Kidney epithelial cell (primary cell): ENCODE measurements around the gene LY6G5C. TPM values are rescaled to one million over a fixed set of nuclear protein-coding genes. Genes with fewer than 3 reads are reported as not detected.

Source experiments
- DNase-seq: peaks from one replicate; pipeline ENCODE4 v3.0.0-alpha.2; 2010; ENCODE audit warnings: low read depth
- H3K27me3 ChIP-seq: 2 replicates; pipeline ENCODE4 v1.6.0; 2011; ENCODE audit warnings: low read length; ENCODE audit not compliant: control insufficient read depth, insufficient read depth
- H3K36me3 ChIP-seq: 2 replicates; pipeline ENCODE4 v1.5.1; 2011; ENCODE audit warnings: low read length; ENCODE audit not compliant: control insufficient read depth, insufficient read depth
- H3K4me3 ChIP-seq: 2 replicates; pipeline ENCODE4 v1.5.1; 2011; ENCODE audit warnings: low read depth, mild to moderate bottlenecking, control low read depth, low read length
- CTCF ChIP-seq: IDR thresholded peaks from 2 replicates; pipeline ENCODE4 v1.5.1; 2011; ENCODE audit warnings: mild to moderate bottlenecking, moderate library complexity, low read length, control low read depth, inconsistent platforms; ENCODE audit not compliant: insufficient read depth, poor library complexity, severe bottlenecking
- total RNA-seq: library from RNA; depleted of rRNA; stranded (reverse); fragments of >200 nt; gene quantifications from 2 replicates; pipeline ENCODE4 v1.2.3, GENCODE V29; 2015

LY6G5C gene
- total RNA-seq, 1 donor from 2014 or later = not detected

- no peak overlapping the region for H3K4me3 ChIP-seq
- peaks cover 7% of the 10 kb centered on the region for H3K36me3 ChIP-seq
- no peak for TF ChIP-seq CTCF
- no peaks in the 10 kb centered on the region for H3K27me3 ChIP-seq
- DNase-seq = no peak
Observed at GRCh38 chr6:31636698-31637596, 43.9 kb downstream of the LY6G5C start.

- DNase-seq = no peak
- Histone ChIP-seq H3K27me3 (no peaks in the 10 kb centered on the region), H3K36me3 (peaks cover 7% of the 10 kb centered on the region), H3K4me3 (no peak overlapping the region)
- TF ChIP-seq CTCF = no peak
Observed at GRCh38 chr6:31634969-31635575, 45.8 kb downstream of the LY6G5C start.

GRCh38 chr6:31634131-31634530, 46.7 kb downstream of the LY6G5C start:
- TF ChIP-seq CTCF = no peak
- no peak for DNase-seq
- Histone ChIP-seq H3K27me3 (no peaks in the 10 kb centered on the region), H3K36me3 (peaks cover 7% of the 10 kb centered on the region), H3K4me3 (no peak overlapping the region)

GRCh38 chr6:31633447-31633846, 47.4 kb downstream of the LY6G5C start:
- Histone ChIP-seq H3K27me3 (no peaks in the 10 kb centered on the region), H3K4me3 (no peak overlapping the region), H3K36me3 (peaks cover 7% of the 10 kb centered on the region)
- DNase-seq = no peak
- no peak for TF ChIP-seq CTCF

GRCh38 chr6:31632279-31632946, 48.5 kb downstream of the LY6G5C start:
- no peaks in the 10 kb centered on the region for H3K27me3 ChIP-seq
- DNase-seq = no peak
- H3K36me3 ChIP-seq = peaks cover 6% of the 10 kb centered on the region
- TF ChIP-seq CTCF = no peak
- no peak overlapping the region for H3K4me3 ChIP-seq
